GM18517 (cell line): ENCODE results near the gene STAG2.
A peak's percentile ranks its signal among the peaks of the same experiment; 100 is the strongest.
"Not testable (repeated sequence)": the region's sequence is repeated elsewhere in the genome, so short reads cannot be mapped to it uniquely, and the experiment has no call there.

ENCODE experiments used
- ATAC-seq: cut with Tn5 transposase; IDR thresholded peaks from one replicate; pipeline ENCODE4 v1.9.1; 2021; ENCODE audit warnings: mild to moderate bottlenecking, moderate library complexity; ENCODE audit not compliant: unreplicated experiment

Gene STAG2

GRCh38 chrX:124030520-124030919 is 69.0 kb downstream of the STAG2 start:
- ATAC-seq, result peak; percentile 83

- no peak for ATAC-seq
Measured at GRCh38 chrX:124033821-124034220, 72.3 kb downstream of the STAG2 start.

- ATAC-seq, result no peak
Measured at GRCh38 chrX:124035657-124036056, 74.2 kb downstream of the STAG2 start.

- ATAC-seq, result no peak
Measured at GRCh38 chrX:124042042-124042441, 80.5 kb downstream of the STAG2 start.

- ATAC-seq, result no peak
Measured at GRCh38 chrX:124045109-124045508, 83.6 kb downstream of the STAG2 start.

GRCh38 chrX:124084417-124084816 is 122.9 kb downstream of the STAG2 start:
- not testable (repeated sequence) for ATAC-seq

GRCh38 chrX:124085063-124085462 is 123.6 kb downstream of the STAG2 start:
- no peak for ATAC-seq

GRCh38 chrX:124086411-124086810 is 124.9 kb downstream of the STAG2 start:
- ATAC-seq, result no peak

GRCh38 chrX:124087000-124087746 is 125.7 kb downstream of the STAG2 start:
- ATAC-seq, result no peak

GRCh38 chrX:124093222-124093621 is 131.7 kb downstream of the STAG2 start:
- no peak for ATAC-seq

GRCh38 chrX:124097116-124097515 is 135.6 kb downstream of the STAG2 start:
- no peak for ATAC-seq

GRCh38 chrX:124098089-124098488 is 136.6 kb downstream of the STAG2 start:
- no peak for ATAC-seq

- ATAC-seq, result no peak
Measured at GRCh38 chrX:124103966-124104365, 142.5 kb downstream of the STAG2 start.

GRCh38 chrX:124104512-124104911 is 143.0 kb downstream of the STAG2 start:
- not testable (repeated sequence) for ATAC-seq

GRCh38 chrX:124113621-124114600 is 152.4 kb downstream of the STAG2 start:
- ATAC-seq, result no peak

GRCh38 chrX:124117325-124117724 is 155.8 kb downstream of the STAG2 start:
- ATAC-seq, result no peak

GRCh38 chrX:124125471-124125870 is 164.0 kb downstream of the STAG2 start:
- ATAC-seq, result no peak

- ATAC-seq, result no peak
Measured at GRCh38 chrX:124127496-124127895, 166.0 kb downstream of the STAG2 start.

- not testable (repeated sequence) for ATAC-seq
Measured at GRCh38 chrX:124132437-124132836, 170.9 kb downstream of the STAG2 start.

GRCh38 chrX:124145749-124146148 is 184.2 kb downstream of the STAG2 start:
- no peak for ATAC-seq

GRCh38 chrX:124151195-124151594 is 189.7 kb downstream of the STAG2 start:
- ATAC-seq, result no peak
